Testis (tissue), 3 donors: Measurements from ENCODE around the gene EXOC4. TPM values are rescaled to one million over a fixed set of nuclear protein-coding genes. Genes with fewer than 3 reads are reported as not detected.

ENCODE experiments used
- DNase-seq: peaks from one replicate; pipeline ENCODE4 v3.0.0-alpha.2; 2019
- H3K27ac ChIP-seq, 2 donors: fragments of 200-600 bp; sonication (generic); one replicate each; pipeline ENCODE4 v1.5.1; 2019
- H3K27me3 ChIP-seq: fragments of 200-600 bp; sonication (generic); one replicate; pipeline ENCODE4 v1.5.1; 2019
- H3K36me3 ChIP-seq: fragments of 200-600 bp; sonication (generic); one replicate; pipeline ENCODE4 v1.5.1; 2017; ENCODE audit warnings: low read depth; ENCODE audit errors: missing control alignments
- H3K4me1 ChIP-seq: fragments of 200-600 bp; sonication (generic); one replicate; pipeline ENCODE4 v1.5.1; 2019
- H3K4me3 ChIP-seq, 2 donors: fragments of 200-600 bp; sonication (generic); one replicate each; pipeline ENCODE4 v1.5.1; 2017 to 2019
- H3K9me3 ChIP-seq: fragments of 200-600 bp; sonication (generic); one replicate; pipeline ENCODE4 v1.5.1; 2017
- CTCF ChIP-seq, 3 experiments: fragments of 450-650 bp in 2 of 3; fragments of 200-600 bp in 1 of 3; sonication (generic) in 1 of 3; IDR thresholded peaks; one replicate each; pipeline ENCODE4 v1.5.1; 2016 to 2019; ENCODE audit warnings: antibody characterized with exemption in 3 of 3, mild to moderate bottlenecking in 2 of 3, moderate library complexity in 1 of 3
- POLR2A ChIP-seq: fragments of 450-650 bp; IDR thresholded peaks from one replicate; pipeline ENCODE4 v1.6.1; 2017; ENCODE audit warnings: antibody characterized with exemption, mild to moderate bottlenecking, moderate library complexity
- WGBS, 2 donors: methylation state at CpG; one replicate each; pipeline ENCODE4 v1.1.5; 2018; 5-methylcytosine and 5-hydroxymethylcytosine counted together
- intact Hi-C: fragments of 100-400 bp; cut with DNase I; formaldehyde crosslinking; loops from one replicate; pipeline ENCODE4 v1.15.1; 2023; ENCODE audit warnings: low total_unique reads
- polyA plus RNA-seq: library from polyadenylated mRNA; stranded (reverse); fragments of 350-450 nt; fragmentation: Illumina TruSeq; extraction: RNeasy Lipid Tissue Mini Kit (QIAGEN cat#74804); gene quantifications from one replicate; pipeline ENCODE4 v1.2.3, GENCODE V29; 2014; ENCODE audit warnings: low read depth, low replicate concordance; ENCODE audit not compliant: insufficient read depth
- total RNA-seq, 2 donors: library from RNA; depleted of rRNA; stranded (reverse); fragments of >200 nt; gene quantifications; one replicate each; pipeline ENCODE4 v1.2.3, GENCODE V29; 2016

The EXOC4 gene
- total and polyA plus RNA-seq, 3 donors from 2014 or later: 47.4 to 169 (median 142) TPM

GRCh38 chr7:134034652-134035051 is 781.8 kb downstream of the EXOC4 start:
- H3K27ac ChIP-seq: no peak overlapping the region
- no peak overlapping the region for H3K4me3 ChIP-seq
- H3K4me1 ChIP-seq: peaks cover 10% of the 10 kb centered on the region
- H3K27me3 ChIP-seq: no peaks in the 10 kb centered on the region
- H3K9me3 ChIP-seq: no peaks in the 10 kb centered on the region
- DNase-seq: no peak
- WGBS, 2 donors: 86 to 89% methylated on average over 3 of the region's 3 CpGs
- TF ChIP-seq POLR2A (no peak), CTCF (IDR thresholded peaks at IDR 0.05) (no peak)
- H3K36me3 ChIP-seq: no peaks in the 10 kb centered on the region
- intact Hi-C loops: no loop called here

DNA sequence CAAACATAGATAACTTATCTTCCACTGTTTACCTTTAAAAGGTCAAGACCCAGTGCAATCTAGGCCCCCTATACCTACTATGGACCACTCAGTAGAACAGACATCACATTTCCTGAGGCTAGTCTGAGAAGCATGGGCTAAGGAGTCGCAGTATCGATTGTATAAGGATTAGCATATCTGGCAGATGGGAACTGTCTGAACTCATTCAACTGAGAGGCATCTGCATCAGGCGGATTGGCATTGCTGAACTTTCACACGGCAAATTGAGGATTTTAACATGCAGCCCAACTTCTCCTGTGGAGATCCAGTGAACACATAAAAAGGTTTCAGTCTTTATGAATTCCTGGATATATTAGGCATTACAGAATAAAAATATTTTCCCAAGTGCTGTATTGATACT is 785.1 kb downstream of the EXOC4 start:
- intact Hi-C loops: no loop called here
- TF ChIP-seq POLR2A: no peak
- TF ChIP-seq CTCF (IDR thresholded peaks at IDR 0.05): no peak
- Histone ChIP-seq H3K27ac (no peak overlapping the region), H3K4me3 (no peak overlapping the region), H3K9me3 (no peaks in the 10 kb centered on the region), H3K36me3 (no peaks in the 10 kb centered on the region), H3K4me1 (no peaks in the 10 kb centered on the region), H3K27me3 (no peaks in the 10 kb centered on the region)
- 95 to 98% methylated on average over 4 of the region's 4 CpGs for WGBS, 2 donors
- DNase-seq: no peak

DNA sequence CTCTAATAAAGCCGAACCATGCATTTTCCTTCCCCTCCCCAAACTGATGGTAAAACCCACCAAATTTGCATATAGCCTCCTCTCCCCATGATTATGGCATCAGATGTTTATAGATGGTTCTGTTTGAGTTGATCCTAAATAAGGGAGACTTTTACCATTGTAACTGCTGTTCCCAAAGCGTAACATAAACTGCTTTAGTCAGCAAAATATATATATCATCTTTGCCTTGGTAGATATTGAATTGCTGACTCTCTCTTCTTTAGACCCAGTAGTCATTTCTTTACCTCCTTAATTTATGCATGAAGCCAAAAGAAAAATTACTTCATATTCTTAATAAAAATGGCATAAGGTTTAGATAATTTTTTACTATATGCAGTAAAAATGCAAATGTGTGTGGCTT is 788.1 kb downstream of the EXOC4 start:
- no peaks in the 10 kb centered on the region for H3K36me3 ChIP-seq
- H3K27ac ChIP-seq: no peak overlapping the region
- intact Hi-C loops: no loop called here
- 98 to 100% methylated on average over 2 of the region's 2 CpGs for WGBS, 2 donors
- DNase-seq: no peak
- TF ChIP-seq CTCF (IDR thresholded peaks at IDR 0.05) (no peak), POLR2A (no peak)
- H3K4me3 ChIP-seq: no peak overlapping the region
- no peaks in the 10 kb centered on the region for H3K9me3 ChIP-seq
- no peaks in the 10 kb centered on the region for H3K4me1 ChIP-seq
- H3K27me3 ChIP-seq: no peaks in the 10 kb centered on the region

DNA sequence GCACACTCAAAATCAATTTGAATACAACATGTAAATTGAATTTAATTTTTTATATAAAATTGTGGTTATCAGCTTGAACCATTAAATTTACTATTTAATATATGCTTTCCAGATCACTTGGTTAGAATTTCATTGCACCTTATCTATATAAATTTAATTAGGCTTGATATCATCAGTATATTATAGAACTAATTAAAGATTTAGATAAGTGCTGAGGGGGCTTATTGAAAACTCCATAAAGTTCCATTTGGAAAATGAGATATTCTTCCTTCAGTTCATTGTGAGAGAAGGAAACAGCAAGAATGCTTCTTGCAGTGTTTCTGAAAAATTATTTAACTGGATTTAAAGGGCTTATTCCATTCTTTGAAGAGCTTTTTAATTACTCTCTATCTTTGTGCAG is 788.6 kb downstream of the EXOC4 start:
- Histone ChIP-seq H3K4me1 (no peaks in the 10 kb centered on the region), H3K4me3 (no peak overlapping the region), H3K27me3 (no peaks in the 10 kb centered on the region), H3K27ac (no peak overlapping the region), H3K36me3 (no peaks in the 10 kb centered on the region), H3K9me3 (no peaks in the 10 kb centered on the region)
- TF ChIP-seq POLR2A: no peak
- DNase-seq: no peak
- intact Hi-C loops: no loop called here

DNA sequence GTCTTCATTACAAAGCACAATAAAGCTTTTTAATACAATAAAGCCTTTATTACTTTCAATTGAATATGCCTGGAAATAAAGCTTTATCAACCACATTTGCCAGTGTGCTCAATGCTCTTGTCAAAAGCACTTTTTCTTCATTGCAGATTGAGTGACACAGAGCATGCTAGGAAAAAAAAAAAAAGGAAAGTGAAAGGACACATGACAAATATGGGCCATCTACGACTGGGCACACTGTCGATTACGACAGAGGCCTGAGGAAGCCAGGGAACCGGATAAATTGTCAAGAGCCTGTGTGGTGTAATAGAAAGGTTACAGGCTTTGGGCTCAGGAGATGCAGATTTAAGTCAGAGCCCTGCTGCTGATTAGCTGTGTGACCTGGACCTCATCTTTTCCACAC is 789.4 kb downstream of the EXOC4 start:
- Histone ChIP-seq H3K4me1 (no peaks in the 10 kb centered on the region), H3K4me3 (no peak overlapping the region), H3K27ac (no peak overlapping the region), H3K9me3 (no peaks in the 10 kb centered on the region), H3K27me3 (no peaks in the 10 kb centered on the region), H3K36me3 (no peaks in the 10 kb centered on the region)
- intact Hi-C loops: no loop called here
- WGBS, 2 donors: 72 to 77% methylated on average over 4 of the region's 4 CpGs
- no peak for DNase-seq
- TF ChIP-seq POLR2A: no peak

DNA sequence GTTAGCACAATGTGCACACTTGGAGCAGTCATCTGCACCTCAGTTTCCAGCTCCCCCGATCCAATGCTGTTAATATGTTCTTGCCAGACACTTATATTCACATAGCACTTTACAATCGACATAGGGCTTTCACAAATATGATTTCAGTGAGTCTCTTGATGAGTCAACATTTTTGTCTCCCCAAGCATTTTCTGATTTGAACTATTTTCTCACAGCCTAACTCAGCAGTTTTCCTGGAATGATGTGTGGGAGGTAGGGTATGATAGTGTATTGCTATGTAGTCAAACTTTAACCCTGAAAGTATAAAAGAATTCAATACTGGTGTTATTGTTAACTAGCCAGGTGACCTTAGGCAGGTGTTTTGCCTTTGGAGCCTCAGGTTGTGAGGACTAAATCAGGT is 791.8 kb downstream of the EXOC4 start:
- WGBS, 2 donors: 59 to 68% methylated on average over 2 of the region's 2 CpGs
- TF ChIP-seq POLR2A: no peak
- no peak for TF ChIP-seq CTCF (IDR thresholded peaks at IDR 0.05)
- Histone ChIP-seq H3K9me3 (no peaks in the 10 kb centered on the region), H3K27me3 (no peaks in the 10 kb centered on the region), H3K4me1 (no peaks in the 10 kb centered on the region), H3K36me3 (no peaks in the 10 kb centered on the region), H3K4me3 (no peak overlapping the region), H3K27ac (no peak overlapping the region)
- intact Hi-C loops: no loop called here
- DNase-seq: no peak
